Stimulated activated CD4-positive, alpha-beta T cell treated with anti-CD3 and anti-CD28 coated beads, Interleukin-1b, Interleukin-23, amount 100 ng/mL, for 1 hour (primary cell): ENCODE measurements around the gene CD164L2.

Source experiments
- DNase-seq, 2 donors: peaks; one replicate each; pipeline ENCODE4 v3.0.0-alpha.2; 2020; ENCODE audit warnings: low read depth in 2 of 2

CD164L2 gene

DNA sequence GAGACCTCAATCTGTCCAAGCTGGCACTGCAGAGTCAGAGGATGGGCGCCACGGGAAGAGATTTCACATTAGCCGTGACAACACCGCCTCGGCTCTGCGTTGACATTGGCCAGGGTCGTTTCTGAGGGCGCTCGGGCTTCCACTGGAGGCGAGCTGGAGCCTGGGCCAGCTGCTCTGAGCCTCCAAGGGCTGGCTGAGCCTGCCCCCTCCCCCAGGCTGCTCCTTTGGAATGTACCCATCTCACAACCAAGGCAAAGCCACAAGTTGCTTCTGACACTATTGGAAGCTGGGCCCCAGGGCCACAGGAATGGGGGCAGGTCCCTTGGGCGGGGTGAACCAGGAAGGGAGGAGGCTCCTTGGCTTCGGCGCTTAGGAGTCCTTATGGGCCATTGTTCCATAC is 21.9 kb upstream of the CD164L2 start:
- DNase-seq: no peak

DNA sequence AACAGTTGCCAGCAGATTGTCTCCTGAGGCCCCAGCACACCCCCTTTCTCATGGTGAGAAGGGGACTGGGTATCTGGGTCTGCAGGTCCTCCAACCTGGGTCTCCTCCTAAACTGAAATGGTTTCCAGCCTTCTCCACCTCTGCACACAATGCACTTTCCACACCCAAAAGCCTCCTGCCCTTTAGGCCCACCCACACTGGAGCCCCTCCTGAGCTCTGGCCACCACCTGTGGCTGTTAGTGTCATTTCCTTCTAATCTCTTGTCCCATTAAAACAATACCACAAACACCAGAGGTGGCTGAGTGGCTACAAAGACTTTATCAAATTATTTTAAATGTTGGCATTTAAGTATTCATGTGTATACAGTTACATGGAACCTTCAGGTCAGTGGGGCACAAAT is 20.8 kb upstream of the CD164L2 start:
- DNase-seq: no peak

DNA sequence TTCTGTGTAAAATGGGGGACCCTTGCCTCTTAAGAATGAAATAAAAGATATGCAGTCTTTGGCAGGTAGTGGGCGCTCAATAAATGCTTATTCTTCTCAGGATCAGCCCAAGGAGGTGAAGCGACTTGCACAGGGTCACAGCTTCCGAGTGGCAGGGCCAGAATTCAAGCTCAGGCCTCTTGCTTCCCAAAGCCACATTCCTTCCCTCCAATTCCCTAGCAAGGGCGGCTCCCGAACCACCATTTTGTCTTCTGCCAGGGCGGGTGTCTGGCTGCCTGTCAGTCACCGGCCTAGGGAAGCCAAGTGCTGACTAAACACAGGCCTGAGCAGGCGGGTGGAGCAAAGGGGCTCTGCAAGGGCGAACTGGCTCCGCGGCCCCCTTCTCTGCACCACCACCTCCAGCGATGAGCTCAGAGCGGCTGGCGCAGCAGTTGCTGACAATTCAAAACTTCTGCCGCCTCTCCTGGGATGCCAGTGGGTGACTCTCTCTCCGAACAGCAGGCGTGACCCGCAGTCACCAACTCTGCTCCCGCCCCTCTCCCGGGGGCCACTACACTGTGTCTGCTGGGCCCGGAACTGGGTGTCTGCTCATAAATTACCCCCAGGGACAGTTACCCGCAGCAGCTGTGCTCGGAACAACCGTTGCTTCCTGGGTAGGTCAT is 20.1 kb upstream of the CD164L2 start:
- no peak for DNase-seq

DNA sequence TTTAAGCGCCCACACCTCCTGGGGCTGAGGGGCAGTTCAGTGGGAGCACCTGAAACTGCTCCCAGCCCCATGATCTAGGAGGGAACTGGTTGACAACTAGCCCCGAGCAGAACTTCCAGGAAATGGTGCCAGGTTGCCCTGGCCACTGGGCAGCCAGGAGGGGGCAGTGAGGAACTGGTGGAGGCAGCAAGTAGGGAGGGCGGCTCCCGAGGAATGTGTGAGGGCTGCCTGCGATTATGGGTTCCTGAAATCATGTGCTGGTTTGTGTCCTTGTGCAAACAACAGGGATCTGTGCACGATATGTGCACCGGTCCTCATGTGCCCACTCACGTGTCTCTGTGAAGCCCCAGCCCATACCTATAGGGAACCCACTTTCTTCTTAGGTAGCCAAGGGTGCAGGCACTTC is 19.2 kb upstream of the CD164L2 start:
- DNase-seq: no peak

- DNase-seq: no peak
These were observed 17.8 kb upstream of the CD164L2 start for GRCh38 chr1:27400963-27401341.

DNA sequence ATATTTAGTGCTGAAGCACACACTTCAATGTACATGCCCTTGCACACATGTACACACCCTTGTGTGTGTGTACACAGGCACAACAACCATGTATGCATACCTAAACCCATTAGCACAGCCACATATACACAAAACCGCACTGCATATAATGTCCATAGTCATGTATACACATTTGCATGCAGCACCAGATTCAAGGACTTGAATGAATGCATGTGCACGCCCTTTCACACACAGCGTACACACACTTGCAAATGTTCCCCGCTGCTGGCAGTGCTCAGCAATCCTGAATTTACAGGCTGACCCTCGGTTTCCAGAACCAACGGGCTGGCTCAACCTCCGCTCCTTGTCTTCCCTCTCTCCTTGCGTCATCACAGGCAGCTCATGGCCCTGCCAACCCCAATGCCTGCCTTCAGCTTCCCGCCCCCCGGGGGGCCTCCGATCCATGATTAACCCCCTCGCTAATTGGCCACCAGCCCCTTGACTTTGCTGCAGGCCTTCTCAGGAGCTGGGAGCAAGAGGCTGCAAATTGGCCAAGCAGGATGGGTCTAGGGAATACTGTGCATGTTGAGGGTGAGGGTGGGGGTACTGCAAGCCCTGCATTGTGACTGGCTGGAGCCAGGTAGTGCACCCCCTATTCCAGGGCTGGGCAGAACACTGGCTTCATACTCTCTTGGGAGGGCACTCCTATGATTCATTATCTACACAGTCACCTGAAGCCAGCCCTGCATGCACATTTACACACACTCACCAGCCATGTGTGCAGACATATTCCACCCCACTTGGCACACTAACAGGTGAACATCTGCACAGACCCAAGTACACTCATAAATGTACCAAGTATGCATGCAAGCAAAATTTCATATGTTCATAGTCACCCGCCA is 17.2 kb upstream of the CD164L2 start:
- DNase-seq: no peak

DNA sequence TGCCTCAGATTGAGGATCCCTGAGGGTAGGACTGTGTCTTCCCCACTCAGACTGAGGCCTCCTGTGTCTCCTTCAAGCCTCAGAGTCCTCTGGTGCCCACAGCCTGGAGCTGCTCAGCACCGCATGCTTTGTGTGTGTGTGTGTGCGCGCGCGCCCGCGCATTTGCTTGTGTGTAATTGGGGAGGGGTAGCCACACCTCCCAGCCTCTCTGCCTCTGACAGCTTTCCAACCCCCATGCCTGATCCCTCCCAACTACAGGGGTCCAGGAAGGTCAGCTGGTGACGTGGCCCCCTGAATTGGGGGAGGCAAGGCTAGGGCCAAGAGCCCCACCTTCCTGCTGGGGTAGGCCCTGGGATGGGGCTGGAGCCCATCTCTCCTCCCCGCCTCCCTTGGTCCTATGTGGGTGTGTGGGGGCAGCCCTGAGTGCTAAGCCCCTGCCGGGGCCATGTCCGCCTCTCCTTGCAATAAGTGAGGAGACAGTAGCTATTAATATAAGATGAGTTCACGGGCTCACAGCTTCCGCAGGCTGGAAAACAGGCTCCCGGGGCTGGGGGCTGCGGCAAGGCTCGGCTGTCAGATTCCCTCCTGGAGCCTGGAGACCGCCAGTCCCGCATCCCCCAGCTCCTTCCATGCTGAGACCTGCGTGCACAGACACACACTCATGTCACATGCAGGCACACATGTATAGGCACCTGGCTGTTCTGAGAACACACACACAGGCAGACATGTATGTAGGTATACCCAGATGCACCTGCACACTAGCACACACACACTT is 16.3 kb upstream of the CD164L2 start:
- DNase-seq: no peak

DNA sequence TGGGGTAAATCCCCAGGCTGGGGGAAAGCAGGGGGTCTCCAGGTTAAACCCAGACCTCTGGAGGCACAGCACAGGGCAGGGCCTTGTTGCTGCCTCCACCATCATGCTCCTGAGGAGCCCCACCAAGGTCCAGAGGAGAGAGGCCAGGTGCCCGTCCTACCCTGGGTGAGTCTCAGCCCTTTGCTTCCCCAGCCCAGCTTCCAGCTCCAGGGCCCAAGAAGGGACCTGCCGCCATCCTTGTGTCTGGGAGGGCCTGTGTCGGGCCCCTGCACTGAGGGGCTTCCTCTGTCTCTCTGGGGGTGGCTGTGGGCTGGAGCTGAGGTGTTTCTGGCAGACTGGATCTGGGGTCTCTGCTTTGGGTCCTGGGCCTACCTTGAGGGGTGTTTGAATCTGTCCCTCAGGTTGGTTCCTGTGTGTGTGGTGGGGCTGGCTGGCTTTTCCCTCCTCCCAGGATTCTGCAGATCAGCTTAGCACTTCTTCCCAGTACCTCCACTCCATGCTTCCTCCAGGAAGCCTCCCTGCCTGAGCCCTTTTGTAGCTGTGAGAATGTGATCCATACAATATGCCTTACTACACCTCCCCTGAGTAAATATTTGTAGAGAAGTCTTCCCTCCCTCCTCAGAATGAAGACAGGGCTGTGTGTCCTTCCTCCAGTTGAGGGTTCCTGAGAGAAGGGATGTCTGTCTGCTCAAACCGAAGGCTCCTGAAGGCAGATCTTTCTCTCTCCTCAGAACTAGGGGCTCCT is 15.4 kb upstream of the CD164L2 start:
- DNase-seq: no peak

GRCh38 chr1:27397749-27398148 is 14.6 kb upstream of the CD164L2 start:
- no peak for DNase-seq

DNA sequence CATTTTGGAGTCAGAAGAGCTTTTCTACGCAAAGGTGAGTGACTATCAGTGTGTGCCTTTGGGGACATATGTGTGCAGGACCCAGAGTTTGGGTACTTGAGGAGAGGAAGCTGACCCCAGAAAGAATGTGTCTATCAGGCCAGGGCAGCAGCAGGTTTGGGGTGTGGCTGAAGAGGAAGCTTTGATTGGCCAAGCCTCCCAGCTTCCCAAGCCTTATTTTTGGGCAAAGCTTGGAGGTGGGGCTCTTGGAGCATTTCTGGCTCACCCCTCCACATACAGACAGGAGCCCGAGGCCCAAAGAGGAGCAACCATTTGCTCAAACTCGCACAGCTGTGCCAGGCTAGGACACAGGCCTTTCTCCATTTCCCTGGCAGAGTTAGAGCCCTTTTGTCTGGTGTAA is 14.0 kb upstream of the CD164L2 start:
- DNase-seq: no peak

DNA sequence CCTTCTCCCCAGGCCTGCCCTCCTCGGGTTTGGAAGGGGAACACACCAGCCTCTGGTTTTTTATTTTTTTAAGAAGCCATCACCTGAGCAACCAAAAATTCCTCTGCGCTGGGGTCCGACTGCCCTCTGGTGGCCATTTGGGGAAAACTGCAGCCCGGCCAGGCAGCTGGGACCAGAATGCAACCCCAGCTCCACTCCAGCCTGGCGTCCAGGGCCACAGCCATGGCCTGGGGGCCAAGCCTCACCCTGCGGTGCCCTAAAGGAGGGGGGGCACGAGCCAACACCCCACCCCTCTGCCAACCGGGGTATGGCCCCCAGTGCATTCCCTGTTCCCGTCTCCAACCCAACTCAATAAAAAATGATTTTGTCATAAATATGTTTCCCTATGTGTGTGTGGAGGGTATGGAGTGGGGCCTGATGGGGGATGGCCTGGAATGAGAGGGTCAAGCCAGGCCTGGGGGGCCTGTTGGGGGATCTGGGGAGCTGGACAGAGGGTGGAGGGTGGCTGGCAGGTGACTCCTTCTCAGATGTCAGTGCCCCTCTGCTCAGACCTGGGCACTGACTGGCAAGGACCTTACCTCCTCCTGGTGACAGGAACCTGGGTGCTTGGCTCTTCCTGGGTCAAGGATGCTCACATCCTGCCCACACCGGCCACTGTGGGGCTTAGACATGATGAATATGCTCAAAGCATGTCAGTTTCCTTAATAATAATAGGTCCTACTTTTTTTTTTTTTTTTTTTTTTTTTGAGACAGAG is 12.5 kb upstream of the CD164L2 start:
- peak; percentile 50 to 54 for DNase-seq

- DNase-seq: no peak
These were observed 11.8 kb upstream of the CD164L2 start for GRCh38 chr1:27394925-27395324.

GRCh38 chr1:27394282-27394658 is 11.1 kb upstream of the CD164L2 start:
- DNase-seq: no peak

DNA sequence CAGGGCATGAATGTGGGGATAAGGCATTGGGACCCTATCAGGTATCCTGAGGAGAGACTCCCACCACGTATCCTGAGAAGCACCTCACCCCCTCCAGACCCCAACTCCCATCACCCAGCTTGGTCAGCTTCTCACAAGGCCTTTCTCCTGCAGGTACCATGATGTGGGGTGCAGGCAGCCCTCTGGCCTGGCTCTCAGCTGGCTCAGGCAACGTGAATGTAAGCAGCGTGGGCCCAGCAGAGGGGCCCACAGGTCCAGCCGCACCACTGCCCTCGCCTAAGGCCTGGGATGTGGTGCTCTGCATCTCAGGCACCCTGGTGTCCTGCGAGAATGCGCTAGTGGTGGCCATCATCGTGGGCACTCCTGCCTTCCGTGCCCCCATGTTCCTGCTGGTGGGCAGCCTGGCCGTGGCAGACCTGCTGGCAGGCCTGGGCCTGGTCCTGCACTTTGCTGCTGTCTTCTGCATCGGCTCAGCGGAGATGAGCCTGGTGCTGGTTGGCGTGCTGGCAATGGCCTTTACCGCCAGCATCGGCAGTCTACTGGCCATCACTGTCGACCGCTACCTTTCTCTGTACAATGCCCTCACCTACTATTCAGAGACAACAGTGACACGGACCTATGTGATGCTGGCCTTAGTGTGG is 10.6 kb upstream of the CD164L2 start:
- no peak for DNase-seq

- DNase-seq: no peak
These were observed 9.9 kb upstream of the CD164L2 start for GRCh38 chr1:27392778-27393635.

- DNase-seq: peak; percentile 83 to 91
These were observed 9.1 kb upstream of the CD164L2 start, which contains the start of gene GPR3 for GRCh38 chr1:27392096-27392777. Gene GPR3 (plus strand): TSS chr1:27392622. CDS start chr1:27393799, 1,177 bp downstream.

GRCh38 chr1:27391511-27392095 is 8.5 kb upstream of the CD164L2 start:
- no peak for DNase-seq

DNA sequence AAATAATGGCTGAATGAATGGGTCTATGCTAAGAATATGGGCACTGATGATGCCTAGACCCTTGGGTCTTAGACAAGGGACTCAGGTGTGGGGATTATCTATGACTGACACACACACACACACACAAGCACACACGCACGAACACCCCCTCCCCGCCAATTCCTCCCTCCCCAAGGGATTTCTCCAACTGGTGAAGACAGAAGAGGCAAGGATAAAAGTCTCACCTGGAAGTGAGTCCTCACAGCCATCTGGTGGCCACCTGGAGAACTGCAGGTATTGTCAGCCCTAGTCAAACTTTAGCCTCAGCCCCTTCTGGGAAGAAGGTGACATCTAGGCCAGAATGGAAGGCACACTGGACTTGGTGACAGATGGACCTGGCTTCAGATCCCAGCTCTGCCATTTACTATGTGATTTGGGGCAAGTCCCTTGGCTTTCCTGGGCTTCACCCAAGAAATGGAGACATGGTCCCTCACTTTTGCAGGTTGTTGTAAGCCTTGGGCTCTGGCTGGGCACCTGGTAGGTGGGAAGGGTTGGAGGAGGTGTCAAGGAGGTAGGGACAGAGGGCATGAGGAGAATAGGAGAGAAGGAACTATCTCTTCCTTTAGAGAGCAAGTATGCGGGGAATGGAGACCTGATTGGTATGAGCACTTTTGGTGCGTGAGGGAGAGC is 5.3 kb upstream of the CD164L2 start:
- peak; percentile 51 to 64 for DNase-seq
